ENCODE results near the gene NRSN2. TPM values are rescaled to one million over a fixed set of nuclear protein-coding genes. Genes with fewer than 3 reads are reported as not detected.
"Not testable (repeated sequence)": the region's sequence is repeated elsewhere in the genome, so short reads cannot be mapped to it uniquely, and the experiment has no call there.

The NRSN2 gene
- total and polyA plus RNA-seq, 5 donors from 2014 or later: 0.52 to 1.5 (median 1.3) TPM; not detected in 1

DNA sequence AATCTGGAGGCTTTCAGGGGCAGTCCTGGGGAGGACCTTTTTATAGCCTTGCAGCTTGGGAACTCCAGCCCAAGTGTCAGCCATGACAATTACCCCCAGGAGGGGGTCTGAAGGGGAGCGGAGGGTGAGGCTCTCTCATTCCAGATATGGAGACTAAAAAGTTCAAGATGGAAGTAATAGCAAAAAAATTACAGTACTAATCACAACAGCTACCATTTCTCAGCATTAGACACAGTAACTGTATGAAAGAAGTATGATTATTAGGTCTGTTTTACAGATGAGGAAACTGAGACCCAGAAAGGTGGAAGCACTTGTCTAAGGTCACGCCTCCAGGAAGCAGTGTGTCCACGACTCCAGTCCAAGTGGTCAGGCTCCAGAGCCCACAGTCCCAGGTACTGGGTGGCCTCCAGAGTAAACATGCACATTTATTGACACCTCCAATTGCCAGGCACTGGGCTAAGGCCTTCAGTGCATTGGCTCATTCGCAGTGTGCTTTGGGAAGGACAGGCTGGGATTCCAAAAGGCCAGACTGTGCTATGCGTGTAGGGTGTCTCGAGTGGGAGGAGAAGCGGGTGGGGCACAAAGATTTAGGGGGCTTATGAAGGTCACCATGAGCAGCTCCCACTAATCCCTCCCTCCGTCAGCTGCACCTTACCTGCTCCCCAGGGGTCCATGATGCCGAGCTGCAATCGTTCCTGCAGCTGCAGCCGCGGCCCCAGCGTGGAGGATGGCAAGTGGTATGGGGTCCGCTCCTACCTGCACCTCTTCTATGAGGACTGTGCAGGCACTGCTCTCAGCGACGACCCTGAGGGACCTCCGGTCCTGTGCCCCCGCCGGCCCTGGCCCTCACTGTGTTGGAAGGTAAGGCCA, 2.3 kb downstream of the NRSN2 start:
- no peaks in the 10 kb centered on the region for H3K9me3 ChIP-seq (ENCODE audit: control insufficient read depth in 2 of 2, low read length in 2 of 2)
- no peak overlapping the region for H3K4me3 ChIP-seq (ENCODE audit: low read depth, low read length)
- peaks cover 6% of the 10 kb centered on the region for H3K27me3 Mint-ChIP-seq
- no peaks in the 10 kb centered on the region for H3K27me3 ChIP-seq (ENCODE audit: control insufficient read depth, insufficient read depth, low read length)
- no peak overlapping the region for H3K27ac Mint-ChIP-seq
- ATAC-seq (ENCODE audit: low read depth in 2 of 2) (no peak), DNase-seq (no peak)
- H3K36me3 Mint-ChIP-seq: no peaks in the 10 kb centered on the region
- peaks cover 0 to 3% (median 0%) of the 10 kb centered on the region in 7 donors for H3K9me3 Mint-ChIP-seq
- peak overlapping the region; percentile 3 to 96 (median 51) for H3K4me3 Mint-ChIP-seq
- peaks cover 17% of the 10 kb centered on the region for H3K4me1 ChIP-seq (ENCODE audit: control insufficient read depth, insufficient read depth, low read length, poor library complexity, severe bottlenecking)
- no peaks in the 10 kb centered on the region for H3K36me3 ChIP-seq (ENCODE audit: control insufficient read depth, insufficient read depth, low read length)
- peaks cover 0 to 23% (median 11%) of the 10 kb centered on the region in 4 donors for H3K4me1 Mint-ChIP-seq
- H3K27ac ChIP-seq (ENCODE audit: insufficient read depth, low read length, poor library complexity, severe bottlenecking): no peak overlapping the region

DNA sequence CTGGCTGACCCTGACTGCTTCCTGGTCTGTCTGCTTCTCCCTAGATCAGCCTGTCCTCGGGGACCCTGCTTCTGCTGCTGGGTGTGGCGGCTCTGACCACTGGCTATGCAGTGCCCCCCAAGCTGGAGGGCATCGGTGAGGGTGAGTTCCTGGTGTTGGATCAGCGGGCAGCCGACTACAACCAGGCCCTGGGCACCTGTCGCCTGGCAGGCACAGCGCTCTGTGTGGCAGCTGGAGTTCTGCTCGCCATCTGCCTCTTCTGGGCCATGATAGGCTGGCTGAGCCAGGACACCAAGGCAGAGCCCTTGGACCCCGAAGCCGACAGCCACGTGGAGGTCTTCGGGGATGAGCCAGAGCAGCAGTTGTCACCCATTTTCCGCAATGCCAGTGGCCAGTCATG, 6.3 kb downstream of the NRSN2 start:
- H3K4me1 ChIP-seq (ENCODE audit: control insufficient read depth, insufficient read depth, low read length, poor library complexity, severe bottlenecking): peaks cover 6% of the 10 kb centered on the region
- DNase-seq (no peak), ATAC-seq (ENCODE audit: low read depth in 2 of 2) (no peak)
- Mint-ChIP-seq H3K27ac (no peak overlapping the region), H3K4me3 (no peak overlapping the region), H3K27me3 (peaks cover 3% of the 10 kb centered on the region), H3K4me1 (peaks cover 0 to 21% (median 10%) of the 10 kb centered on the region in 4 donors), H3K36me3 (no peaks in the 10 kb centered on the region), H3K9me3 (peaks cover 0 to 1% (median 0%) of the 10 kb centered on the region in 7 donors)
- H3K27ac ChIP-seq (ENCODE audit: insufficient read depth, low read length, poor library complexity, severe bottlenecking): no peak overlapping the region
- H3K36me3 ChIP-seq (ENCODE audit: control insufficient read depth, insufficient read depth, low read length): no peaks in the 10 kb centered on the region
- H3K4me3 ChIP-seq (ENCODE audit: low read depth, low read length): no peak overlapping the region
- no peaks in the 10 kb centered on the region for H3K27me3 ChIP-seq (ENCODE audit: control insufficient read depth, insufficient read depth, low read length)
- H3K9me3 ChIP-seq (ENCODE audit: control insufficient read depth in 2 of 2, low read length in 2 of 2): no peaks in the 10 kb centered on the region

DNA sequence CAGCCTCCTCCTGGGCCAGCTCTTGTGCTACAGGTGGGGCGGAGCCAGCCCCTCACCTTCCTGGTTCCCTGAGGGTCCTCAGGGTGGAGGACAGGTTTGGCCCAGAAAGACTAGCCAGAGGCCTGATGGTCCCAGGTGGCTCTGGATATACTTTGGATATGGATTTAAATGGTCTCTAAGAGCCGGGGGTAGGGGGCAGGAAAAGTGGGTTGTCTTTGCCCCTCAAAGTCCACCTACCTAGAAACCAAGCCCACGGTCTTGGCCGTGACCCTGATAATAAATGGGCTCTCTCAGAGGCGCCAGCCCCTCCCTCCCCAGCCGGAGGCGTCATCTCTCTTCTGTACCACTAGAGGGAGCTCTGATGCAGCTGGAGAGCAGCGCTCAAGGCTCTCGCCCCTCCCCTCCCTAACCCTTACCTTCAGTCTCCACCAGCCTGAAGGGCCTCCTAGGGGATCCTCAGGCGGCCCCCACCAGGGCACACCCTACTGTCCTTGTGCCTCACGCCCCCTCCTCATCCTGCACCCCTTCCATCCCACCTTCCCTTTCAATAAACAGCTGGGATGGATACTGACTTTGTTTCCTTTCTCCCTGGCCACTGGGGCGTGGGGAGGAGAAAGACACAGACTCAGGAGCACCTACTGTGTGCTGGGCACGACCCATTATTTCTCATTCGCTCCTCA, 7.5 kb downstream of the NRSN2 start:
- Mint-ChIP-seq H3K4me1 (peaks cover 0 to 14% (median 5%) of the 10 kb centered on the region in 4 donors), H3K9me3 (peaks cover 0 to 1% (median 0%) of the 10 kb centered on the region in 7 donors), H3K4me3 (peak overlapping the region in 2 of 4 donors; percentile 24 to 43), H3K27ac (no peak overlapping the region), H3K36me3 (no peaks in the 10 kb centered on the region), H3K27me3 (no peaks in the 10 kb centered on the region)
- Histone ChIP-seq H3K4me3 (ENCODE audit: low read depth, low read length) (no peak overlapping the region), H3K27me3 (ENCODE audit: control insufficient read depth, insufficient read depth, low read length) (no peaks in the 10 kb centered on the region), H3K27ac (ENCODE audit: insufficient read depth, low read length, poor library complexity, severe bottlenecking) (no peak overlapping the region), H3K36me3 (ENCODE audit: control insufficient read depth, insufficient read depth, low read length) (no peaks in the 10 kb centered on the region), H3K4me1 (ENCODE audit: control insufficient read depth, insufficient read depth, low read length, poor library complexity, severe bottlenecking) (peaks cover 5% of the 10 kb centered on the region), H3K9me3 (ENCODE audit: control insufficient read depth in 2 of 2, low read length in 2 of 2) (no peaks in the 10 kb centered on the region)
- peak; percentile 98 for ATAC-seq (ENCODE audit: low read depth in 2 of 2)
- DNase-seq: peak; percentile 69 to 86 (median 83)

DNA sequence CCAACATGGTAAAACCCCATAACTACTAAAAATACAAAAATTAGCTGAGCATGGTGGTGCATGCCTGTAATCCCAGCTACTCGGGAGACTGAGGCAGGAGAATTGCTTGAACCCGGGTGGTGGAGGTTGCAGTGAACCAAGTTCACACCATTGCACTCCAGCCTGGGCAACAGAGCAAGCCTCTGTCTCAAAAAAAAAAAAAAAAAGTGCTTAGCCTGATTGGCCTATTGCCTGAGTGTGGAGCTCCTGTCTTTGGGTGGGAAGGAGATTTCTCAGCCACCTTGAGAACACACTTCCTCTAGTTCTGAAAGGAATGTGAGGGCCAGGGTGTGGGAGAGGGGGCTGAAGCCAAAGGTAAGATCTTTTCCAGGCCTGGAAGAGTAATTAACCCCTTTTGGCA, 9.2 kb downstream of the NRSN2 start:
- not testable (repeated sequence) for H3K27ac Mint-ChIP-seq; ATAC-seq (ENCODE audit: low read depth in 2 of 2); H3K4me1 ChIP-seq (ENCODE audit: control insufficient read depth, insufficient read depth, low read length, poor library complexity, severe bottlenecking); H3K4me3 Mint-ChIP-seq; DNase-seq; H3K36me3 Mint-ChIP-seq; H3K27ac ChIP-seq (ENCODE audit: insufficient read depth, low read length, poor library complexity, severe bottlenecking); H3K27me3 Mint-ChIP-seq; H3K27me3 ChIP-seq (ENCODE audit: control insufficient read depth, insufficient read depth, low read length); H3K4me3 ChIP-seq (ENCODE audit: low read depth, low read length); H3K9me3 Mint-ChIP-seq; H3K9me3 ChIP-seq (ENCODE audit: control insufficient read depth in 2 of 2, low read length in 2 of 2); H3K36me3 ChIP-seq (ENCODE audit: control insufficient read depth, insufficient read depth, low read length)
- peaks cover 0 to 14% (median 5%) of the 10 kb centered on the region in 4 donors for H3K4me1 Mint-ChIP-seq

DNA sequence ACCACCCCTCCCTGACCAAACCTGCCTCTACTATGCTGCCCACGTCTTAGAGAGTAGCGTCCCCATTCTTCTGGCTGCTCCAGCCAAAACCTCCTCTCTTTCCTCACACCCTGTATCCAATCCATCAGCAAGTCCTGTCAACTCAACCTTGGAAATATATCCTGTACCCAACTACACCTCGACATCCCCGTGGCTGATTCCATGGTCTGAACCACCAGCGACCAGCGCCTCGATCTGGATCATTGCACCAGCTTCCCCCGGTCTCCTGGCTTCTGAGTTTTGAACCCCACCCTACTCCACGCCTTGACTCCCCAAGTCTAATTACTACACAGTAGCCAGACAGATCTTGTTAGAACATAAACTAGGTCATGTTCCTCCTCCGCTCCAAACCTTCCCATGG, 9.8 kb downstream of the NRSN2 start:
- DNase-seq (no peak), ATAC-seq (ENCODE audit: low read depth in 2 of 2) (no peak)
- peaks cover 5% of the 10 kb centered on the region for H3K4me1 ChIP-seq (ENCODE audit: control insufficient read depth, insufficient read depth, low read length, poor library complexity, severe bottlenecking)
- H3K9me3 ChIP-seq (ENCODE audit: control insufficient read depth in 2 of 2, low read length in 2 of 2): no peaks in the 10 kb centered on the region
- H3K4me3 ChIP-seq (ENCODE audit: low read depth, low read length): no peak overlapping the region
- Mint-ChIP-seq H3K36me3 (no peaks in the 10 kb centered on the region), H3K4me3 (no peak overlapping the region), H3K4me1 (peaks cover 0 to 14% (median 5%) of the 10 kb centered on the region in 4 donors), H3K9me3 (peaks cover 0 to 1% (median 0%) of the 10 kb centered on the region in 7 donors), H3K27me3 (no peaks in the 10 kb centered on the region), H3K27ac (no peak overlapping the region)
- H3K27ac ChIP-seq (ENCODE audit: insufficient read depth, low read length, poor library complexity, severe bottlenecking): no peak overlapping the region
- no peaks in the 10 kb centered on the region for H3K36me3 ChIP-seq (ENCODE audit: control insufficient read depth, insufficient read depth, low read length)
- no peaks in the 10 kb centered on the region for H3K27me3 ChIP-seq (ENCODE audit: control insufficient read depth, insufficient read depth, low read length)

DNA sequence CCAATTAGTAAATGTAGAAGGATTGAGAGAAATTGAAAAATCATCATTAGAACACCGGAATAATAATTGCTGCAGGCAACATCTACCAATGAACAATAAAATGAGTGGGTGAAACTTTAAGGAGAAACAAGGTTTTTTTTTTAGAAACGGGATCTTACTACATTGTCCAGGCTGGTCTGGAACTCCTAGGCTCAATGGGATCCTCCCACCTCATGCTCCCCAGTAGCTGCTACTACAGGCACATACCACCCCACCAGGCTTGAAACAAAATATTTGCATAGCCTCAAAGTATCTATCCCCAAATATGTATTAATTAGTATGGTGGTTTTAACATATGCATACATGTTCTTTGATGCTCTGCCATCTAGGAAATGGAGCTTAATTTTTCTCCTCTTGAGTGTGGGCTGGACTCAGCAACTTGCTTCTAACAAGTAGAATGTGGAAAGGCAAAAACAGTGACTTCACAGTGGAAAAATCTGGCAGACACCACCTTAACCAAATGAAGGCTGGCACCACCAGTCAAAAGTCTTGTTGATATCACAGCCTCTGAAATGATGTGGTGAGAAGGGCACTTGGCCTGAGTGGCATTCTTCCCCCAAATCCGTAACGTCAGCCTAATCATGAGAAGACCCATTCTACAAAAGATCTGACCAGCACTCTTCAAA, 12.1 kb downstream of the NRSN2 start:
- ATAC-seq (ENCODE audit: low read depth in 2 of 2) (no peak), DNase-seq (no peak)
- no peak overlapping the region for H3K4me3 Mint-ChIP-seq
- no peak overlapping the region for H3K27ac ChIP-seq (ENCODE audit: insufficient read depth, low read length, poor library complexity, severe bottlenecking)
- H3K27ac Mint-ChIP-seq: peak overlapping the region in 1 of 3 donors; percentile 51
- no peaks in the 10 kb centered on the region for H3K27me3 Mint-ChIP-seq
- H3K4me1 Mint-ChIP-seq: peaks cover 0 to 12% (median 7%) of the 10 kb centered on the region in 4 donors
- no peaks in the 10 kb centered on the region for H3K9me3 ChIP-seq (ENCODE audit: control insufficient read depth in 2 of 2, low read length in 2 of 2)
- peaks cover 9% of the 10 kb centered on the region for H3K4me1 ChIP-seq (ENCODE audit: control insufficient read depth, insufficient read depth, low read length, poor library complexity, severe bottlenecking)
- no peaks in the 10 kb centered on the region for H3K36me3 ChIP-seq (ENCODE audit: control insufficient read depth, insufficient read depth, low read length)
- no peaks in the 10 kb centered on the region for H3K36me3 Mint-ChIP-seq
- no peaks in the 10 kb centered on the region for H3K9me3 Mint-ChIP-seq
- H3K27me3 ChIP-seq (ENCODE audit: control insufficient read depth, insufficient read depth, low read length): no peaks in the 10 kb centered on the region
- H3K4me3 ChIP-seq (ENCODE audit: low read depth, low read length): no peak overlapping the region

DNA sequence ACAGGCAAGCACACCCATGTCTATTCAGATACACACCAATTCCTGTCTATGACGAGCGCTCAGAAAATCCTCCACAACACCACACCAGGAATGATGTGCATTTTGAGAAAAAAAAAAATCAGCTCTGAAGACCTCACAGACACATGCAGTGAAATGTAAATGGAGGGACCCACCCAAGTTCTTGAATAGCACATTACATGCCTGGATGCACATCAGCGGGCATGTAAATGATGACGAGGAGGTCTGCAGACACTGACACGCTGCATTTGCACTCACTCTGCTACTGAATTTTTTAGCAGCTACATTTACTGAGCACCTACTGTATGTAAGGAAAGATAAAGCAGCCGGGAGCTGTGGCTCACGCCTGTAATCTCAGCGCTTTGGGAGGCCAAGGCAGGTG, 14.7 kb downstream of the NRSN2 start:
- Mint-ChIP-seq H3K27ac (no peak overlapping the region), H3K9me3 (no peaks in the 10 kb centered on the region), H3K4me3 (no peak overlapping the region), H3K27me3 (no peaks in the 10 kb centered on the region), H3K36me3 (no peaks in the 10 kb centered on the region), H3K4me1 (peaks cover 6 to 29% (median 17%) of the 10 kb centered on the region in 4 donors)
- ATAC-seq (ENCODE audit: low read depth in 2 of 2): no peak
- Histone ChIP-seq H3K36me3 (ENCODE audit: control insufficient read depth, insufficient read depth, low read length) (no peaks in the 10 kb centered on the region), H3K4me1 (ENCODE audit: control insufficient read depth, insufficient read depth, low read length, poor library complexity, severe bottlenecking) (peaks cover 20% of the 10 kb centered on the region), H3K27ac (ENCODE audit: insufficient read depth, low read length, poor library complexity, severe bottlenecking) (no peak overlapping the region), H3K9me3 (ENCODE audit: control insufficient read depth in 2 of 2, low read length in 2 of 2) (no peaks in the 10 kb centered on the region), H3K4me3 (ENCODE audit: low read depth, low read length) (no peak overlapping the region), H3K27me3 (ENCODE audit: control insufficient read depth, insufficient read depth, low read length) (no peaks in the 10 kb centered on the region)
- DNase-seq: no peak

Measured in CD4-positive, CD25-positive, alpha-beta regulatory T cell (primary cell).